DMS153 (cell line): ENCODE data around the gene TRUB1.
"Not testable (repeated sequence)": the region's sequence is repeated elsewhere in the genome, so short reads cannot be mapped to it uniquely, and the experiment has no call there.

Experiments used
- DNase-seq: peaks from one replicate; lab custom pipeline; 2025; lab: John Stamatoyannopoulos, UW

Gene TRUB1

GRCh38 chr10:114937962-114938855 is at the start of gene TRUB1:
Gene TRUB1 (plus strand): TSS chr10:114938195. CDS start chr10:114938254, 59 bp downstream.
- DNase-seq = peak; percentile 91

GRCh38 chr10:114893251-114893650 is 44.7 kb upstream of the TRUB1 start:
- no peak for DNase-seq

GRCh38 chr10:114894911-114895310 is 43.1 kb upstream of the TRUB1 start:
- no peak for DNase-seq

GRCh38 chr10:114897011-114897410 is 41.0 kb upstream of the TRUB1 start:
- DNase-seq = not testable (repeated sequence)

- no peak for DNase-seq
Measured at GRCh38 chr10:114897593-114897992, 40.4 kb upstream of the TRUB1 start.

GRCh38 chr10:114899982-114900381 is 38.0 kb upstream of the TRUB1 start:
- DNase-seq = no peak

- no peak for DNase-seq
Measured at GRCh38 chr10:114900658-114901057, 37.3 kb upstream of the TRUB1 start.

GRCh38 chr10:114902151-114902550 is 35.8 kb upstream of the TRUB1 start:
- DNase-seq = no peak

GRCh38 chr10:114905450-114905849 is 32.5 kb upstream of the TRUB1 start:
- DNase-seq = no peak

GRCh38 chr10:114906981-114907380 is 31.0 kb upstream of the TRUB1 start:
- DNase-seq = no peak

- no peak for DNase-seq
Measured at GRCh38 chr10:114908896-114909295, 29.1 kb upstream of the TRUB1 start.

- DNase-seq = no peak
Measured at GRCh38 chr10:114911052-114911711, 26.8 kb upstream of the TRUB1 start.

- no peak for DNase-seq
Measured at GRCh38 chr10:114911801-114912469, 26.1 kb upstream of the TRUB1 start.

GRCh38 chr10:114912470-114912859 is 25.5 kb upstream of the TRUB1 start:
- DNase-seq = no peak

- no peak for DNase-seq
Measured at GRCh38 chr10:114914560-114914959, 23.4 kb upstream of the TRUB1 start.

GRCh38 chr10:114915294-114915693 is 22.7 kb upstream of the TRUB1 start:
- no peak for DNase-seq

GRCh38 chr10:114916653-114917052 is 21.3 kb upstream of the TRUB1 start:
- DNase-seq = no peak

- DNase-seq = no peak
Measured at GRCh38 chr10:114917459-114917858, 20.5 kb upstream of the TRUB1 start.

- peak; percentile 68 for DNase-seq
Measured at GRCh38 chr10:114917927-114918672, 19.9 kb upstream of the TRUB1 start.

GRCh38 chr10:114920459-114920858 is 17.5 kb upstream of the TRUB1 start:
- no peak for DNase-seq

- DNase-seq = no peak
Measured at GRCh38 chr10:114922003-114922402, 16.0 kb upstream of the TRUB1 start.

GRCh38 chr10:114923551-114923950 is 14.4 kb upstream of the TRUB1 start:
- no peak for DNase-seq
